ENCODE results near the gene MRPL14.

The MRPL14 gene

GRCh38 chr6:44127186-44128019 lies at the start of gene MRPL14, which contains the start of gene TMEM63B:
Gene MRPL14 (minus strand): TSS chr6:44127452. CDS start chr6:44116611, 10,841 bp downstream.
Gene TMEM63B (plus strand): TSS chr6:44127554. CDS start chr6:44134585, 7,031 bp downstream.
- DNase-seq: peak; percentile 89

DNA sequence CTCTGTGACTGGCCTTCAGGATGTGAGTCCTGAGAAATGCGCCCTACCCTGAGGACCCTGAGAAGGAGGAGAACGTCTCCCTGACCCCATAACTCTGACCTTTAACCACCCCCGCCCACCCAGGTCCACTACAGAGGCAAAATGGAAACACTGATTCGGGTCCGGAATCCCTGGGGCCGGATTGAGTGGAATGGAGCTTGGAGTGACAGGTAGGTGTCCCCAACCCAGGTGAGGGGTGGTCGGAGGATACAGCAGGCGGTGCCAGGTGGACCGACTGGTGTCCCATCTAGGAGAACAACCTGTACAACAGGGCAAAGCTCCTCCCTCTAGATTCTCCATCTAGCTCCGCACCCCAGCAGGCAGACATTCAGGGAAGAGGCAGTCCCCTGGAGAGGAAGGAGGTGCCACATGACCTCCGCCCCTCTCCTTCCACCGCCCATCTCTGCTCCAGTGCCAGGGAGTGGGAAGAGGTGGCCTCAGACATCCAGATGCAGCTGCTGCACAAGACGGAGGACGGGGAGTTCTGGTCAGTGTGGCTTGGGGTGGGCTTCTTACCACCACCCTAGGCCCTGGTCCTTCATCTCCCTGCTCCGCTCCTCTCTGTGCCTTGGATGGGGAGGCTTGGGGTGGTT lies 49.0 kb upstream of the MRPL14 start:
- DNase-seq: no peak

- peak; percentile 77 for DNase-seq
Measured at GRCh38 chr6:44172731-44173500, 45.7 kb upstream of the MRPL14 start.

- no peak for DNase-seq
Measured at GRCh38 chr6:44171899-44172546, 44.8 kb upstream of the MRPL14 start.

GRCh38 chr6:44169886-44170570 lies 42.8 kb upstream of the MRPL14 start:
- DNase-seq: no peak

GRCh38 chr6:44169154-44169553 lies 41.9 kb upstream of the MRPL14 start:
- no peak for DNase-seq

- DNase-seq: no peak
Measured at GRCh38 chr6:44167567-44167966, 40.3 kb upstream of the MRPL14 start.

- DNase-seq: no peak
Measured at GRCh38 chr6:44166591-44167184, 39.4 kb upstream of the MRPL14 start.

DNA sequence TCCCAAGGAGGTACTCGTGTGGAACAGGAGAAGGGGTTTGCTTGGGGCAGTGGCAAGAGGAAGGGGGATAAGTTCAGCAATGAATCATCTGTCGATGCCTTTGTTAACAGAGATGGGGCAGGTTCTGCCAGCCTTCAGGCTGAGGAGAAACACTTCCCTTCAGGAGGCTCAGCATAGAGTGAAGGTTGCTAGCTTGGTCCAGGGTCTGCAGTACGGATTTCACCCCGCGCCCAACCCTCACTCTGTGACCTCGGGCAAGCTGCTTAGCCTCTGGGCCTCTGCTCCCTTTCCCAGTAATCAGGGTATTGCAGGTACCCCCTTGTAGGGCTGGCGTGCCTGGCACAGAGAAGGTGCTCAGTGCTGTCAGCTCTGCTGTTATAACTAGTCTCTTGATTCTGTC lies 38.9 kb upstream of the MRPL14 start:
- no peak for DNase-seq

DNA sequence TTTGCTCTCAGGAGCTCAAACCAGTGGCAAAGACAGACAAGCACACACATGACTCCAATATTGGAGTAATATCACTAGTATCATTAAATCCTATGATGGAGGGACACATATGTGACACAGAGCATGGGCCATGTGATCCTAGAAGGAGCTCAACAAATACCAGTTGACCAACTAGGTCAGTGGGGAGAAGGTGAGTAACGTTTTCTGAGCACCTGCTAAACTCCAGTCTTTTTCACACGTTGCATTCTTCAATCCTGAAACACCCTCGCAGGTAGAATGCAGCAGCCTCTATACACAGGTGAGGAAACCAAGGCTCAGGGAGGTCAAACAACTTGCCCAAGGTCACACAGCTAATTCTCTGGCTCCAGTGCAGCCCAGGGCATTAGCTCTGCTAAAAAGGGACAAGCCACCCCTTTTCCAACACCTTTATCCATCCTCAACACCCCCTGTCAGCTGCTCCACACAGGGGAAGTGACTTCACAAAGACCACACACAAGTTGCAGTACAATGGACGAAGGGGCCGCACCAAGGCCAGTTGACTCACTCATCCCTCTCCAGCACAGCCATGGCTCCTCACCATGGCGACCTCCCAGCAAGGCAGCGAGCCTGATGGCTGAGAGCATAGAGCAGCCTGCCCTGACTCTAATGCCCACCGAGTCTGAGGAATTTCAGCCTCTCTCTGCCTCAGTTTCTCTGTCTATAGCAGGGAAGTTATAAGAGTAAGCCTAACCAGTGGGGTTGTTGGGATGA lies 35.8 kb upstream of the MRPL14 start:
- no peak for DNase-seq

- DNase-seq: no peak
Measured at GRCh38 chr6:44161997-44162338, 34.7 kb upstream of the MRPL14 start.

GRCh38 chr6:44158770-44159228 lies 31.5 kb upstream of the MRPL14 start, which contains the start of gene CAPN11:
Gene CAPN11 (plus strand): TSS chr6:44158820. CDS start chr6:44158849, 29 bp downstream.
- DNase-seq: no peak

DNA sequence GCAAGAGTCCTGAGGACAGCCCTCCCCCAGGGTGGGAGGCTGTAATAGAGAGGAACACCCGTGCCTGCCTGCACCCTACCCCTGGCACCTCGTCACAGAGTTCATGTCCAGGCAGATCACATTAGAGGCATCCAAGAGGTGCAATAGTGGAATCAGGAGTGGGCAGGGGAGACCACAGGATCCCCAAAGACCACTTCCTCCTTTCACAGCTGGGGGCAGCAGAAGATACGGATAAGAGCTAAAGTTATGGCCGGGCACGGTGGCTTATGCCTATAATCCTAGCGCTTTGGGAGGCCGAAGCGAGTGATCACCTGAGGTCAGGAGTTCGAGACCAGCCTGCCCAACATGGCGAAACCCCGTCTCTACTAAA lies 29.9 kb upstream of the MRPL14 start:
- no peak for DNase-seq

- DNase-seq: no peak
Measured at GRCh38 chr6:44156494-44157151, 29.4 kb upstream of the MRPL14 start.

DNA sequence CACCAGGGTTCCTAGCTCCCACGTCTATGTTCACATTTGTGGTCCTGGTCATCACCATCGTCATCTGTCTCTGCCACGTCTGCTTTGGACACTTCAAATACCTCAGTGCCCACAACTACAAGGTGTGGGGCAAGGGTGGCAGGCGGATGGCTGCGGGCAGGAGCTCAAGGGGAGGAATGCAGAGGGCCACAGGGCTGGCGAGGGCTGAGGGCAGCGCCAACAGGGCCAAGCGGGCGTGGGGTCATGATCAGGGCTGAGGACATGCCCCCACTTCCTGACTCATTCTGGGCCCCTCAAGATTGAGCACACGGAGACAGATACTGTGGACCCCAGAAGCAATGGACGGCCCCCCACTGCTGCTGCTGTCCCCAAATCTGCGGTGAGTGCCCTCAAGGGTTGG lies 26.8 kb upstream of the MRPL14 start:
- DNase-seq: no peak

- no peak for DNase-seq
Measured at GRCh38 chr6:44152533-44152932, 25.3 kb upstream of the MRPL14 start.

DNA sequence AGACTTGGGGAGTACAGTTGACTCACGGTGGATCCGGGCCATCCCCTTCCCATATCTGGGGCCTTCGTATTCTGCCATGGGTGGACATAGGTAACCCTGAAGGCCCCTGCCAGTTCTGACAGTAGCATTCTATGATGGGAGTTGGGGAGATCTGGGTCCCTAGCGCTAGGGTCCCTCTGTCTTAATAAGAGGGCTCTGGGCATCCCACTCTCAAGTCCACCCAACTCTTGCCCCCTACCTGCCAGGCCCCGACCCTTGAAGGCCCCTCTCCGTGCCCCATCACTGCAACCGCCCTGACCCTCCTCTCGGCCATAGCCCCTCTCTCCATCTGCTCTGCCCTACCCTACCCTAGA lies 24.8 kb upstream of the MRPL14 start:
- no peak for DNase-seq

- DNase-seq: peak; percentile 7
Measured at GRCh38 chr6:44151348-44152108, 24.3 kb upstream of the MRPL14 start.

DNA sequence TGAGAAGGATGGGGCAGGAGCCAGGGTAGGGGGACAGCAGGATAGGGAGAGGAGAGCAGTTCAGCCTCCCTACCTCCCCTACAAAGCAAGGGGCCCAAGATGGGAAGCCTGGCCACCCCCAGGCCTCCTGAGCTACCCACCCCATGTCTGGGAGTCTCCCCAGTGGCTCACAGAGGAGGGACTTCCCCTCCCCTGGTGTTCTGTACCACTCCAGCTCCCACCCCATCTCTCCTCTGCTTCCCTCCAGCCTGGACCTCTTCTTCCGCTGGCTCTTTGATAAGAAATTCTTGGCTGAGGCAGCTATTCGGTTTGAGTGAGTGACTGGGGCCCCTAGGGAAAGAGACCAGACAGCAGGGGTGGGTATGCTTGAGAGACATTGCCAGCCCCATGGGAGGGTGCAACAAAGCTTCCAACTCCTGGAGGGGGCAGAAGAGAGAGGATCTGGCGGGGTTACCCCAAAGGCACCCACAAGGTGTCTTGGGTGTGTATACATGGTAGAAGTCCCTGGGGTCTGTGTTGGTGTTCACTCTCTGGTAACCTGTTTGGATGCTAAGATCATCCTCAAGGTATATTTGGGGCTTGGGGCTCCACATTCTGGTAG lies 23.2 kb upstream of the MRPL14 start:
- DNase-seq: no peak
